K562 (cell line): ENCODE results near the gene AMDHD1. TPM values are rescaled to one million over a fixed set of nuclear protein-coding genes. Genes with fewer than 3 reads are reported as not detected.
A peak's percentile ranks its signal among the peaks of the same experiment; 100 is the strongest.

Experiments
- ATAC-seq: fragments of 200-7000 bp; cut with Tn5 transposase; 3 replicates; pipeline ENCODE4 v1.9.1; 2020; ENCODE audit warnings: moderate library complexity
- BruUV-seq: library from RNA; stranded (reverse); fragments of 400-500 nt; replicated peaks from 2 replicates; lab custom pipeline; 2021; lab: Mats Ljungman, UMichigan
- CTCF ChIA-PET: fragments of 300-600 bp; formaldehyde crosslinking; extraction: SDS; loops from one replicate; lab custom pipeline; 2021; ENCODE audit warnings: low intra/inter-chr PET ratio; lab: Yijun Ruan, JAX
- POLR2A ChIA-PET: fragments of 300-600, 350-650 bp; sonication (Branson Sonifier 250); formaldehyde crosslinking; extraction: SDS; loops from one replicate; lab custom pipeline; 2021; ENCODE audit warnings: antibody characterized with exemption, inconsistent platforms; lab: Yijun Ruan, JAX
- DNase-seq, 4 experiments: peaks; one replicate each; pipeline versions ENCODE4 v3.0.0 to v3.0.0-alpha.2; 2011 to 2018; ENCODE audit warnings: low spot score in 3 of 4, mixed read lengths in 3 of 4; ENCODE audit errors: extremely low read depth in 1 of 4
- FAIRE-seq: peaks from 2 replicates; lab custom pipeline; 2011; peaks lifted over from hg19 to GRCh38; lab: Jason Lieb, UNC
- H2AFZ ChIP-seq: 2 replicates; pipeline ENCODE4 v1.6.0; 2011; ENCODE audit warnings: low read depth, low read length, control low read depth, inconsistent platforms
- H3K27ac ChIP-seq: fragments of 200-600 bp; 3 replicates; pipeline ENCODE4 v1.8.0; 2011; ENCODE audit warnings: low read depth, mild to moderate bottlenecking, control low read depth, inconsistent platforms, low read length, moderate library complexity, mixed read lengths; ENCODE audit errors: extremely low read depth
- H3K27me3 ChIP-seq, 2 experiments: fragments of 300-600 bp in 1 of 2; 2 replicates in 1 of 2; 3 replicates in 1 of 2; pipeline versions ENCODE4 v1.6.0 to v1.8.0; 2011; ENCODE audit warnings: inconsistent platforms in 2 of 2, low read length in 2 of 2, mild to moderate bottlenecking in 1 of 2, mixed read lengths in 1 of 2, moderate library complexity in 1 of 2; ENCODE audit not compliant: control insufficient read depth in 2 of 2, insufficient read depth in 2 of 2
- H3K36me3 ChIP-seq: fragments of 300-600 bp; 3 replicates; pipeline ENCODE4 v1.8.0; 2011; ENCODE audit warnings: mild to moderate bottlenecking, low read length, inconsistent platforms; ENCODE audit not compliant: control insufficient read depth, insufficient read depth
- H3K4me1 ChIP-seq, 2 experiments: fragments of 200-600 bp in 1 of 2; replicated peaks in 1 of 2; 2 replicates in 1 of 2; 3 replicates in 1 of 2; pipeline versions ENCODE4 v1.5.1 to v1.8.0; 2011; ENCODE audit warnings: inconsistent platforms in 2 of 2, low read length in 2 of 2, mild to moderate bottlenecking in 1 of 2, mixed read lengths in 1 of 2, moderate library complexity in 1 of 2; ENCODE audit not compliant: control insufficient read depth in 2 of 2, insufficient read depth in 2 of 2
- H3K4me2 ChIP-seq: 2 replicates; pipeline ENCODE4 v1.6.1; 2011; ENCODE audit warnings: low read length, control low read depth, inconsistent platforms, mixed read lengths; ENCODE audit not compliant: insufficient read depth
- H3K4me3 ChIP-seq: fragments of 200-600 bp; sonication (generic), shearing (Covaris generic); 2 replicates; pipeline ENCODE4 v1.5.1; 2016; ENCODE audit warnings: control low read depth, inconsistent platforms
- H3K79me2 ChIP-seq: fragments of 200-600 bp; 3 replicates; pipeline ENCODE4 v1.8.0; 2011; ENCODE audit warnings: low read length, inconsistent platforms; ENCODE audit not compliant: control insufficient read depth, insufficient read depth
- H3K9ac ChIP-seq, 2 experiments: 2 replicates each; pipeline versions ENCODE4 v1.6.0 to v1.6.1; 2011; ENCODE audit warnings: low read depth in 2 of 2, low read length in 2 of 2, control low read depth in 1 of 2, inconsistent platforms in 1 of 2, mild to moderate bottlenecking in 1 of 2, mixed read lengths in 1 of 2; ENCODE audit not compliant: insufficient read depth in 1 of 2
- H3K9me1 ChIP-seq: one replicate; pipeline ENCODE4 v1.6.0; 2011; ENCODE audit warnings: inconsistent platforms, mild to moderate bottlenecking, low read length, moderate library complexity; ENCODE audit not compliant: control insufficient read depth, insufficient read depth
- H3K9me3 ChIP-seq: replicated peaks from 2 replicates; pipeline ENCODE4 v1.5.1; 2011; ENCODE audit warnings: low read depth, low read length, inconsistent platforms; ENCODE audit not compliant: control insufficient read depth, insufficient read depth
- H4K20me1 ChIP-seq: replicated peaks from 2 replicates; pipeline ENCODE4 v1.6.1; 2011; ENCODE audit warnings: low read length, inconsistent platforms, mixed read lengths; ENCODE audit not compliant: control insufficient read depth, insufficient read depth
- ELF4 ChIP-seq: fragments of 450-650 bp; formaldehyde crosslinking; IDR thresholded peaks from 2 replicates; pipeline ENCODE4 v1.4.0; 2022; ENCODE audit warnings: missing genetic modification characterization
- MEF2A ChIP-seq: IDR thresholded peaks from 2 replicates; pipeline ENCODE4 v1.6.1; 2011; ENCODE audit warnings: low read depth, mild to moderate bottlenecking, low read length, moderate library complexity; ENCODE audit not compliant: control insufficient read depth
- PURB ChIP-seq: sonication (generic); formaldehyde crosslinking; IDR thresholded peaks from 2 replicates; pipeline ENCODE4 v1.9.0; 2021; ENCODE audit warnings: low read depth, mild to moderate bottlenecking, missing genetic modification reagents
- SPI1 ChIP-seq: IDR thresholded peaks from 2 replicates; pipeline ENCODE4 v1.6.1; 2011; ENCODE audit warnings: low read depth, low read length, control low read depth, borderline replicate concordance
- WGBS: fragments of 100-300 bp; shearing (Covaris generic); methylation state at CpG from one replicate; pipeline ENCODE4 v1.1.6; 2016; ENCODE audit warnings: low coverage, mixed read lengths; ENCODE audit not compliant: insufficient coverage; ENCODE audit errors: missing lambda C conversion rate; 5-methylcytosine and 5-hydroxymethylcytosine counted together
- in situ Hi-C: fragments of 300-500 bp; cut with MboI; formaldehyde crosslinking; loops from 4 replicates; pipeline ENCODE4 v1.15.0; 2018; ENCODE audit warnings: inconsistent platforms, mixed read lengths
- intact Hi-C: fragments of 100-400 bp; cut with micrococcal nuclease; formaldehyde crosslinking; loops from 2 replicates; pipeline ENCODE4 v1.14.2; 2022
- polyA plus RNA-seq, 8 experiments: library from polyadenylated mRNA; depleted of rRNA in 4 of 8; stranded (reverse) in 5 of 8; unstranded in 3 of 8; fragments of >200 nt; fragmentation: Nextera tagmentation in 2 of 8; fragmentation: Illumina TruSeq in 1 of 8; extraction: Ambion mirVana in 2 of 8; extraction: Trizol in 1 of 8; gene quantifications; 2 replicates each; pipeline versions ENCODE4 v1.2.1 to v1.2.3, GENCODE V29; 2011 to 2014; ENCODE audit warnings: inconsistent platforms in 1 of 8, missing spikeins in 1 of 8
- total RNA-seq, 7 experiments: library from RNA; depleted of rRNA in 6 of 7; stranded (reverse); fragments of >200 nt in 6 of 7; fragmentation: Illumina TruSeq in 2 of 7; extraction: Trizol in 2 of 7; gene quantifications; 2 replicates each; pipeline versions ENCODE4 v1.2.1 to v1.2.3, GENCODE V29; 2011 to 2021; ENCODE audit warnings: low replicate concordance in 1 of 7

The AMDHD1 gene
- total and polyA plus RNA-seq, 9 of the 15 experiments (the other 6 are each of a cell fraction or from before 2014, with no cell fraction given) = not detected

DNA sequence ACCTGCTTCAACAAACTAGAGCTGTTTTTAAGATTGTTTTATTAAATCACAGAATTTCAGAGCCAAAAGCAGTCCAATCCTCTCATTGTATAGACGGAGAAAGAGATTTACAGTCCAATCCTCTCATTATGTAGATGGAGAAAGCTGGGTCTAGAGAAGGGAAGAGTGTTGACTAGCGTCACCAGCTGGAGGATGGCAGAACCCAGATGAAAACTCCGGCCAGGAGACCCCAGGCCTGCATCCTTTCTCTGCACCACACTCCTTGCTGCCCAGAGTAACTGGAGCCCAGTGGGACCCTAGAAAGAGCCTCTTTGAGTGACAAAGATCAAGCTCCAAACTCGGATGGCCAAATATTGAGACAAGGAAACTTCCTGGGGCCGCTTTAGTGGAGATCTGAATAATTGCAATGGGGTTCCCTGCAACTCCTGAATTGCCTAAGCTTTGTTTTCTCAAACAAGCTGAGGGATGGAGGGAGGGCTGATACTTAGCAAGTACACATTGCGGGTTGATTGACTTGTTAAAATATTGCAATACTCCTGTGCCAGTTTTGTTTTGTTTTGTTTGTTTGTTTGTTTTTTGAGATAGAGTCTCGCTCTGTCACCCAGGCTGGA is 12.5 kb downstream of the AMDHD1 start:
- Histone ChIP-seq H3K4me3 (no peak overlapping the region), H3K4me1 (no peaks in the 10 kb centered on the region), H3K36me3 (no peaks in the 10 kb centered on the region), H3K9me3 (no peaks in the 10 kb centered on the region), H3K9me1 (no peaks in the 10 kb centered on the region), H3K27ac (no peak overlapping the region), H3K27me3 (peaks cover 2 to 8% of the 10 kb centered on the region in 2 experiments; a peak in 3 of 5 replicates), H4K20me1 (no peaks in the 10 kb centered on the region), H3K4me2 (no peak overlapping the region), H3K9ac (no peak overlapping the region), H3K79me2 (no peaks in the 10 kb centered on the region), H2AFZ (no peak overlapping the region)
- TF ChIP-seq PURB (CRISPR knock-in tag) (no peak), MEF2A (no peak)
- in situ Hi-C loops = no loop called here
- CTCF ChIA-PET = no interaction called here
- POLR2A ChIA-PET = interaction anchor here (0.8 to 1.8 kb wide), 3 partner anchors 9 to 12 kb away, joined by 3 to 6 read pairs (median 5); no protein-coding TSS in a partner anchor
- no TSS peak for BruUV-seq
- WGBS = 14% methylated on average over 7 of the region's 7 CpGs
- no peak for FAIRE-seq
- intact Hi-C loops = no loop called here
- no peak for ATAC-seq
- no peak for DNase-seq

GRCh38 chr12:95956557-95957145 is 13.5 kb downstream of the AMDHD1 start:
- intact Hi-C loops = no loop called here
- H2AFZ ChIP-seq = no peak overlapping the region
- 0 out of 4 replicates have a peak overlapping the region, but pooled peaks of 1 of the 2 experiments have one; percentile 20 for H3K9ac ChIP-seq
- ChIA-PET CTCF (no interaction called here), POLR2A (no interaction called here)
- H3K27ac ChIP-seq = no peak overlapping the region
- no peak overlapping the region for H3K4me2 ChIP-seq
- H3K9me1 ChIP-seq = no peaks in the 10 kb centered on the region
- peaks cover 2 to 8% of the 10 kb centered on the region in 2 experiments; a peak in 3 of 5 replicates for H3K27me3 ChIP-seq
- no peaks in the 10 kb centered on the region for H4K20me1 ChIP-seq
- no peaks in the 10 kb centered on the region for H3K36me3 ChIP-seq
- no peak overlapping the region for H3K4me3 ChIP-seq
- FAIRE-seq = no peak
- in situ Hi-C loops = no loop called here
- BruUV-seq = no TSS peak
- no peaks in the 10 kb centered on the region for H3K9me3 ChIP-seq
- ATAC-seq = no peak
- WGBS = 33% methylated on average over 27 of the region's 27 CpGs
- no peak for TF ChIP-seq SPI1
- TF ChIP-seq ELF4 = no peak
- no peak for DNase-seq
- no peaks in the 10 kb centered on the region for H3K79me2 ChIP-seq
- H3K4me1 ChIP-seq = no peaks in the 10 kb centered on the region
